ENCODE results near the gene PPIG.
"Not testable (repeated sequence)": the region's sequence is repeated elsewhere in the genome, so short reads cannot be mapped to it uniquely, and the experiment has no call there.

The PPIG gene

DNA sequence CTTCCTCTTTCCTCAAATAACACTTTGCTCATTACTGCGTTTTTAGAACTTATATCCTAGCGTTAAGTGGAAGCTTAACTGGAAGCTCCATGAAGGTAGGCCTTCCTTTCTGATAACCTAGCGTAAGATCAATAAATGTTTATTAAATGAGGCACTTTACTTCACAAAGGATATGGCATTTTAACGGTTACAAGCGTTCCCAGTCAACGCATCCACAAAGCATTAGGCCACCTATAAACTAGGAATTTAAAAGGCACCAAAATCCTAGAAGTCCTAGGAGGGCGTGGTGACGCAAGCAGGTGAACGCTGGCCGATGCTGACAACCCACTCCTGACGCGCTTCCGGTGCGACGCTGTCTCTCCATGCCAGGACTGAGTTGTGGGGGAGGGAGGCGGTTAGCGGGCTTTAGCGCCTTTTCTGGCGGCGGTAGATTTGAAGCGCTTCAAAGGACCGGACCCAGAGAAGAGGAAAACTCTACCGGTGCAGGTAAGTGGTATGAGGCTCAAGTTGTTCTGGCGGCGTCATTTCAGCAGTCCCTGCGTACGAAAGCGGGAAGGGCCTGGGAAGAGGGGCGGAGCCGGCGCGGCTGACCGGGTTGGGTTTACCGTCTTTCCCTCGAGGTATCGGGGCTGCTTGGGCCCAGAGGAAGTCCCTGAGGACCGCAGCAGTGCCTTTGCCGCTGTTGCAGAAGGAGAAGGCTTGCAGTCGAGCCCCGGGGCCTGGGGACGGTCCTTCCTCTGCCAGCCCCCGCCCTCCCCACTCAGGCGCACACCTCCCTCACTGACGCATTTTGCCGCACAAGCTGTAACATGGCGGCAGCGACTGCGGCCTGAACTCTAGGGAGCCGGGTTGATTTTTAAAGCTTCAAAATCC is at the start of gene PPIG:
PPIG (plus strand) TSS at position 347 of the 873 bp plus-strand sequence. CDS start 19,691 bp downstream, outside the sequence.
- peak; percentile 85 to 88 for DNase-seq

DNA sequence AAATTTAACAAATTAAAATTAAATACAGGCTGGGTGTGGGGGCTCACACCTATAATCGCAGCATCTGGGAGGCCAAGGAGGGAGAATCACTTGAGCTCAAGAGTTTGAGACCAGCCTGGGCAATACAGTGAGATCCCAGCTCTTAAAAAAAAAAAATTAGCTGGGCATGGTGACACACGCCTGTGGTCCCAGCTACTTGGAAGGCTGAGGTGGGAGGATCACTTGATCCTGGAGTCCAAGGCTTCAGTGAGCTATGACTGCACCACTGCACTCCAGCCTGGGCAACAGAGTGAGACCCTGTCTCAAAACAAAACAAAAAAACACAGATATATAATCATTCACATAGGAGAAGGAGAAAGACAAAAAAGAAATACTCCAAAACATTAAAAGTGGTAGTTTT is 44.7 kb upstream of the PPIG start:
- DNase-seq, result not testable (repeated sequence)

GRCh38 chr2:169540146-169540545 is 44.0 kb upstream of the PPIG start:
- no peak for DNase-seq

DNA sequence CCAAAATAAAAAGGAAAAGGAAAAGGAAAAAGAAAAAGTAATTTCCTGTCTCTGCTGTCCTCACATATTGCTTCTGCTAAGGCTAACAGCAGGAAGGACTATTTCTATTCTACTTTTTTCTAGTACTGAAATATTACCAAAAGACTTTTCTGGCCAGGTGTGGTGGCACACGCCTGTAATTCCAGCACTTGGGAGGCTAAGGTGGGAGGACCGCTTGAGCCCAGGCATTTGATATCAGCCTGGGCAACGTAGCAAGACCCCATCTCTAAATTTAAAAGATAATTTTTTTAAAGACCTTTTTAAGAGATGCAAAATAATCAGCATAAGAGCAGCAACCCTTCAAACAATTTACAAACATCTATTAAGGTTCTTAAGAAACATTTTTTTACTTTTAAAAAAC is 41.7 kb upstream of the PPIG start:
- no peak for DNase-seq

GRCh38 chr2:169546756-169547155 is 37.4 kb upstream of the PPIG start:
- DNase-seq, result no peak

GRCh38 chr2:169561364-169561763 is 22.8 kb upstream of the PPIG start:
- DNase-seq, result no peak

- not testable (repeated sequence) for DNase-seq
Measured at GRCh38 chr2:169562084-169562483, 22.1 kb upstream of the PPIG start.

- DNase-seq, result no peak
Measured at GRCh38 chr2:169562519-169562918, 21.6 kb upstream of the PPIG start.

GRCh38 chr2:169565686-169566085 is 18.5 kb upstream of the PPIG start:
- DNase-seq, result no peak

GRCh38 chr2:169569948-169570347 is 14.2 kb upstream of the PPIG start:
- DNase-seq, result no peak

GRCh38 chr2:169570752-169571151 is 13.4 kb upstream of the PPIG start:
- DNase-seq, result not testable (repeated sequence)

DNA sequence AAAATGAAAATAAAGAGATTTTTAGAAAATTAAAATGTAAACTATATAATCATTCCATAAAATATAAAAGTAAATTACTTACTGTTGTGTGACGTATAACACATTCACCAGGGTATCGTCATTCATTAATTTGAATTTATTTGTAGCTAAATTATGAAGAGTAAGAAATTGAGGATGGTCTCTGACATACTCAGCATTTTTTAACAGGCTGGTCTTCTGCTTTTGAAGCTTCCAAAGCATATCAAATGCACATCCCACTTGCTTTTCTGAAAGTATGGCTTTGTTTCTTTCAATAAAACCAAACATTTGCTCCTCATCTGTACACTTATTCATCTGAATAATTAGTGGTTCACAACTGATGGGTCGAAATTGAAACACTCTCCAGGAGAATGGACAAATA is 12.6 kb upstream of the PPIG start:
- no peak for DNase-seq

- no peak for DNase-seq
Measured at GRCh38 chr2:169572189-169572588, 12.0 kb upstream of the PPIG start.

GRCh38 chr2:169572821-169573159 is 11.4 kb upstream of the PPIG start:
- DNase-seq, result no peak

DNA sequence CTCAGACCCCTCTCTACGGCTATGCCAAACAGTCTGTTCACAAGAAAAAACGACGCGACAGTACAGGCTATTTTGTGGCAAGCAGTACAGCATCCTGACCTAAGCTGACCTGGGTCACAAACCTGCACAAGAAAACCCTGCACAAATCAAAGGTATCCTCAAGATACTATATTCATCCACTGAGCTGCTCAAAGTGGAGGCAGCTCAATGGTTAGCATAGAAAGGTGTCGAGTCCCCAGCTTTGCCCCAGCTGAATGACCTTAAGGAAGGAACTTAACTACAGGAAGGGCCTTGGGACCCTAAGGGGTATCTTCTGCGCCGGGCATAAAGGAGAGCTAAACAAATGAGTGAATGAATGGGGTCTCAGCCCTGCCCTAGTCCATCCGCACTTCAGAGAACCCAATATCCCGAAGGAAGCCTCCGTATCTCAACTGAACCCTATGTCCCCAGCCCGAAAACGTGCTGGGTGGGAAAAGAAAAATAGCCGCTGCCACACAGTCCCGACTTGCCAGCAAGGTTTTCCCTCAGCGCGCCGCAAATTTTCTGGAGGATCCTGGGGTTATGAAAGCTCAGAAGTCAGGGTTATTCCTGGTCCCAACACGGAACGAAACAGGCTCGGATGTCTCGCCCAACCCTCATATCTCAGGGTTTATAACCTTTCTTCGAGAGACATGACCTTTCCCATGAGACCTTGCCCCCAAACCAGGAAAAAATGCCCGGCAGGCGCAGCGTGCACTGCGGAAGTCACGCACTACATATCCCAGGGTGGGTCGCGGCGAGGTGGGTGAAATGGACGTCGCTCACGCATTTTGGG is 10.8 kb upstream of the PPIG start, which contains the start of gene FASTKD1:
FASTKD1 (minus strand) TSS at position 706 of the 814 bp plus-strand sequence. CDS start 1,836 bp downstream, outside the sequence.
- DNase-seq, result peak; percentile 89 to 90

DNA sequence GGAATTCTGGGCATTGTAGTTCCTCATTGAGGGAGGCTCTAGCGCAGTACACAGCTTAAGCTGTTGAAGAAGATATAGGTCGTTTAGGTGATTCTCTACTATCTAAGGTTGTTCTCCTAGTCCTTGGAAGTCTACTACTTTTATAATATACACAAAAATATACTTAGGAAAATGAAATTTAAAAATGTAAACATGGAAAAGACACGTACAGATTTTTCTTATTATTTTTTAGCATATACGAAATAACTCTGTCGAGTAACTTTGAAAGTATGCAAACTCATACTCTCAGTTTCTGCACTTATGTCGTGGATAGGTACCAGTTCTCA is 10.2 kb upstream of the PPIG start:
- DNase-seq, result no peak

DNA sequence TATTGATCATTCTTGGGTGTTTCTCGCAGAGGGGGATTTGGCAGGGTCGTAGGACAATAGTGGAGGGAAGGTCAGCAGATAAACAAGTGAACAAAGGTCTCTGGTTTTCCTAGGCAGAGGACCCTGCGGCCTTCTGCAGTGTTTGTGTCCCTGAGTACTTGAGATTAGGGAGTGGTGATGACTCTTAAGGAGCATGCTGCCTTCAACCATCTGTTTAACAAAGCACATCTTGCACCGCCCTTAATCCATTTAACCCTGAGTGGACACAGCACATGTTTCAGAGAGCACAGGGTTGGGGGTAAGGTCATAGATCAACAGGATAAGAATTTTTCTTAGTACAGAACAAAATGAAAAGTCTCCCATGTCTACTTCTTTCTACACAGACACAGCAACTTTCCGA is 9.6 kb upstream of the PPIG start:
- DNase-seq, result not testable (repeated sequence)

DNA sequence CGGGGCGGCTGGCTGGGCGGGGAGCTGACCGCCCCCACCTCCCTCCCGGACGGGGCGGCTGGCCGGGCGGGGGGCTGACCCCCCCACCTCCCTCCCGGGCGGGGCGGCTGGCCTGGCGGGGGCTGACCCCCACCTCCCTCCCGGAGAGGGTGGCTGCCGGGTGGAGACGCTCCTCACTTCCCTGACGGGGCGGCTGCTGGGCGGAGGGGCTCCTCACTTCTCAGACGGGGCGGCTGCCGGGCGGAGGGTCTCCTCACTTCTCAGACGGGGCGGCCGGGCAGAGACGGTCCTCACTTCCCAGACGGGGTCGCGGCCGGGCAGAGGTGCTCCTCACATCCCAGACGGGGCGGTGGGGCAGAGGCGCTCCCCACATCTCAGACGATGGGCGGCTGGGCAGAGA is 8.9 kb upstream of the PPIG start:
- not testable (repeated sequence) for DNase-seq

- DNase-seq, result no peak
Measured at GRCh38 chr2:169579044-169579443, 5.1 kb upstream of the PPIG start.

GRCh38 chr2:169582552-169583266 is 1.4 kb upstream of the PPIG start:
- not testable (repeated sequence) for DNase-seq

DNA sequence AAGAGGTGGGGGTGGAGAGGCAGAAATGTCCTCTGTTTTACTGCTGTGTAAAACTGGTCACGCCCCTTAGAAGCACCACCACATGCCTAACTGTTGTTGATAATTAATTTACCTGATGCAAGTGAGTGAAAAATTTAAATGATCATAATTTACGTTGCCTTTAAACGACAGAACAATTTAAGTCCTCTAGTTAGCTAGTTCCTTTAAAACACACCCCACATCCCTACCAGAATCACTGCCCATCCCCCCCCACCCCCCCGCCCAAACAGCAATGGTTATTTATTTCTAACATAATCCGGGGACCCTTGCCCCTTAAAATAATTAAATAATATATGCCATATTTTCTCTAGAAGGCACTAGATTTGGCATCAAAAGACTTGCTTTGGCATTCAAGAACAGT is 633 bp upstream of the PPIG start:
- DNase-seq, result no peak

- DNase-seq, result no peak
Measured at GRCh38 chr2:169585673-169586072, 1.5 kb downstream of the PPIG start.

- no peak for DNase-seq
Measured at GRCh38 chr2:169590804-169591203, 6.7 kb downstream of the PPIG start.
